Measurements from ENCODE around the gene USP34. TPM values are rescaled to one million over a fixed set of nuclear protein-coding genes. Genes with fewer than 3 reads are reported as not detected.

Gene USP34
- total RNA-seq, 1 donor, result 154 TPM

- DNase-seq (ENCODE audit: low read depth), result no peak
- TF ChIP-seq CTCF (IDR thresholded peaks at IDR 0.05; ENCODE audit: insufficient read depth, low read depth, low read length), result no peak
- H3K4me3 ChIP-seq (ENCODE audit: low read depth, low read length), result no peak overlapping the region
Measured at GRCh38 chr2:61275575-61276184, 195.2 kb downstream of the USP34 start.

- peak; percentile 23 for DNase-seq (ENCODE audit: low read depth)
- no peak overlapping the region for H3K4me3 ChIP-seq (ENCODE audit: low read depth, low read length)
Measured at GRCh38 chr2:61272421-61273070, 198.3 kb downstream of the USP34 start.

GRCh38 chr2:61268249-61268648 lies 202.6 kb downstream of the USP34 start:
- no peak overlapping the region for H3K4me3 ChIP-seq (ENCODE audit: low read depth, low read length)
- no peak for TF ChIP-seq CTCF (IDR thresholded peaks at IDR 0.05; ENCODE audit: insufficient read depth, low read depth, low read length)
- DNase-seq (ENCODE audit: low read depth), result no peak

More at GRCh38 chr2:61272421-61273070, 198.3 kb downstream of the USP34 start:
- no peak for TF ChIP-seq CTCF (IDR thresholded peaks at IDR 0.05; ENCODE audit: insufficient read depth, low read depth, low read length)

GRCh38 chr2:61266632-61267505 lies 204.0 kb downstream of the USP34 start:
- TF ChIP-seq CTCF (IDR thresholded peaks at IDR 0.05; ENCODE audit: insufficient read depth, low read depth, low read length), result no peak
- H3K4me3 ChIP-seq (ENCODE audit: low read depth, low read length), result no peak overlapping the region
- DNase-seq (ENCODE audit: low read depth), result no peak

GRCh38 chr2:61263830-61264229 lies 207.1 kb downstream of the USP34 start:
- TF ChIP-seq CTCF (IDR thresholded peaks at IDR 0.05; ENCODE audit: insufficient read depth, low read depth, low read length), result no peak
- H3K4me3 ChIP-seq (ENCODE audit: low read depth, low read length), result no peak overlapping the region
- no peak for DNase-seq (ENCODE audit: low read depth)

- no peak for TF ChIP-seq CTCF (IDR thresholded peaks at IDR 0.05; ENCODE audit: insufficient read depth, low read depth, low read length)
- no peak overlapping the region for H3K4me3 ChIP-seq (ENCODE audit: low read depth, low read length)
- peak; percentile 38 for DNase-seq (ENCODE audit: low read depth)
Measured at GRCh38 chr2:61262699-61263098, 208.2 kb downstream of the USP34 start.
